DND-41 (cell line): ENCODE measurements around the gene NEDD4L.

Experiments
- CTCF ChIP-seq: IDR thresholded peaks from 2 replicates; pipeline ENCODE4 v1.5.1; 2012; ENCODE audit warnings: borderline replicate concordance, low read length, moderate library complexity, mild to moderate bottlenecking; ENCODE audit not compliant: poor library complexity, severe bottlenecking; ENCODE audit errors: extremely low read depth
- EZH2 ChIP-seq: IDR thresholded peaks from 3 replicates; pipeline ENCODE4 v1.6.1; 2012; ENCODE audit warnings: borderline replicate concordance, low read depth, mild to moderate bottlenecking, moderate library complexity, low read length, inconsistent platforms; ENCODE audit not compliant: severe bottlenecking

GRCh38 chr18:58413667-58414628 is 369.9 kb downstream of the NEDD4L start:
- TF ChIP-seq CTCF (no peak), EZH2 (no peak)
